HG03196 (cell line): ENCODE results near the gene FAM118B.
"Not testable (repeated sequence)": the region's sequence is repeated elsewhere in the genome, so short reads cannot be mapped to it uniquely, and the experiment has no call there.

Source experiments
- ATAC-seq: cut with Tn5 transposase; IDR thresholded peaks from one replicate; pipeline ENCODE4 v1.9.1; 2021; ENCODE audit not compliant: unreplicated experiment

The FAM118B gene

GRCh38 chr11:126308771-126309170 lies 97.2 kb downstream of the FAM118B start:
- ATAC-seq, result not testable (repeated sequence)

- peak; percentile 46 for ATAC-seq
Observed at GRCh38 chr11:126310200-126310991, 98.8 kb downstream of the FAM118B start.

- no peak for ATAC-seq
Observed at GRCh38 chr11:126310992-126311310, 99.4 kb downstream of the FAM118B start.

GRCh38 chr11:126311401-126312291 lies 100.1 kb downstream of the FAM118B start:
- peak; percentile 65 for ATAC-seq
